BJ (cell line): ENCODE data around the gene MYH7. TPM values are rescaled to one million over a fixed set of nuclear protein-coding genes. Genes with fewer than 3 reads are reported as not detected.
"Not testable (repeated sequence)": the region's sequence is repeated elsewhere in the genome, so short reads cannot be mapped to it uniquely, and the experiment has no call there.

Experiments used
- CTCF ChIA-PET: fragments of 350-600 bp; formaldehyde crosslinking; extraction: SDS; loops from one replicate; lab custom pipeline; 2021; ENCODE audit warnings: antibody characterized with exemption, inconsistent platforms; lab: Yijun Ruan, JAX
- POLR2A ChIA-PET: fragments of 300-600 bp; sonication (Branson Sonifier 250); formaldehyde crosslinking; extraction: SDS; loops from one replicate; lab custom pipeline; 2021; ENCODE audit warnings: antibody characterized with exemption; lab: Charles Lee
- DNase-seq: peaks from one replicate; pipeline ENCODE4 v3.0.0-alpha.2; 2011; ENCODE audit warnings: low read depth
- H3K27me3 ChIP-seq: 2 replicates; pipeline ENCODE4 v1.6.0; 2011; ENCODE audit warnings: low read length; ENCODE audit not compliant: control insufficient read depth, insufficient read depth
- H3K36me3 ChIP-seq: 2 replicates; pipeline ENCODE4 v1.5.1; 2011; ENCODE audit warnings: low read length; ENCODE audit not compliant: control insufficient read depth, insufficient read depth
- H3K4me3 ChIP-seq: 2 replicates; pipeline ENCODE4 v1.5.1; 2011; ENCODE audit warnings: low read depth, mild to moderate bottlenecking, control low read depth, low read length
- polyA plus RNA-seq: library from polyadenylated mRNA; depleted of rRNA; stranded (reverse); fragments of >200 nt; gene quantifications from 2 replicates; pipeline ENCODE4 v1.2.3, GENCODE V29; 2011
- TF ChIP-seq, protein P1 (sequence below): IDR thresholded peaks from 2 replicates; pipeline ENCODE4 v1.5.1; 2011; ENCODE audit warnings: low read depth, mild to moderate bottlenecking, control low read depth, inconsistent platforms, low read length, moderate library complexity; ENCODE audit not compliant: insufficient read depth

Gene MYH7
- polyA plus RNA-seq, 1 experiment = not detected

DNA sequence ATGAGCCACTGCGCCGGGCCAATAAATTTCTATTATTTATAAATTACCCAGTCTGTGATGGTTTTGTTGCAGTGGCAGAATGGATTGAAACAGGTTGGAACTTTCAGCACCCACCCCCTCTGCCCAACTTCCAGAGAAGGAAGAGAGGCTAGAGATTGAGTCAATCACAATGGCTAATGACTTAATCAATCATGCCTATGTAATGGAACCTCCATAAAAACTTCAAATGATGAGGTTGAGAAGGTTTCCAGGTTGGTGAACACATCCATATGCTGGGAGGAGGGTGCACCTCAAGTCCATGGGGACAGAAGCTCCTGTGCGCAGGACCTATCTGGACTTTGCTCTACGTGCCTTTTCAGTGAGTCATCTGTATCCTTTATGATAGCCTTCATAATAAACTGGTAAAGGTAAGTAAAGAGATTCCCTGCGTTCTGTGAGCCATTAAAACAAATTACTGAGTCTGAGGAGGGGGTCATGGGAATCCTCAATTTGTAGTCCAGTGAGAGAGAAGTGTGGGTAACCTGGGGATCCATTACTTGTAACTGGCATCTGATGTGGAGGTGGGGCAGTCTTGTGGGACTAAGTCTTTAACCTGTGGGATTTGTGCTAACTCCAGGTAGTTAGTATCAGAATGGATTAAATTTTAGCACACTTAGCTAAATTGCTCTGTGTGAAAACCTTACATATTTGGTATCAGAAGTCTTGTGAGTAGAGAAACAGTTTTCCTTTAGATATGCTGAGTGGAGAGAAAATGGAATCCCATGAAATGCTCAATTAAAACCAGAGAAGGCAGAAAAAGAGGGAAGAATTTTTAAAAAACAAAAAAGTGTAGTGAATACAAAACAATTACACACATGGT, 22.4 kb upstream of the MYH7 start:
- ChIA-PET POLR2A (no interaction called here), CTCF (interaction anchor here (1.2 kb wide), 1 partner anchor 18 kb away, joined by 3 read pairs; no protein-coding TSS in a partner anchor)
- DNase-seq = no peak
- peaks cover 4% of the 10 kb centered on the region for H3K27me3 ChIP-seq
- H3K4me3 ChIP-seq = no peak overlapping the region
- TF ChIP-seq, protein P1, sequence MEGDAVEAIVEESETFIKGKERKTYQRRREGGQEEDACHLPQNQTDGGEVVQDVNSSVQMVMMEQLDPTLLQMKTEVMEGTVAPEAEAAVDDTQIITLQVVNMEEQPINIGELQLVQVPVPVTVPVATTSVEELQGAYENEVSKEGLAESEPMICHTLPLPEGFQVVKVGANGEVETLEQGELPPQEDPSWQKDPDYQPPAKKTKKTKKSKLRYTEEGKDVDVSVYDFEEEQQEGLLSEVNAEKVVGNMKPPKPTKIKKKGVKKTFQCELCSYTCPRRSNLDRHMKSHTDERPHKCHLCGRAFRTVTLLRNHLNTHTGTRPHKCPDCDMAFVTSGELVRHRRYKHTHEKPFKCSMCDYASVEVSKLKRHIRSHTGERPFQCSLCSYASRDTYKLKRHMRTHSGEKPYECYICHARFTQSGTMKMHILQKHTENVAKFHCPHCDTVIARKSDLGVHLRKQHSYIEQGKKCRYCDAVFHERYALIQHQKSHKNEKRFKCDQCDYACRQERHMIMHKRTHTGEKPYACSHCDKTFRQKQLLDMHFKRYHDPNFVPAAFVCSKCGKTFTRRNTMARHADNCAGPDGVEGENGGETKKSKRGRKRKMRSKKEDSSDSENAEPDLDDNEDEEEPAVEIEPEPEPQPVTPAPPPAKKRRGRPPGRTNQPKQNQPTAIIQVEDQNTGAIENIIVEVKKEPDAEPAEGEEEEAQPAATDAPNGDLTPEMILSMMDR = no peak
- no peaks in the 10 kb centered on the region for H3K36me3 ChIP-seq

DNA sequence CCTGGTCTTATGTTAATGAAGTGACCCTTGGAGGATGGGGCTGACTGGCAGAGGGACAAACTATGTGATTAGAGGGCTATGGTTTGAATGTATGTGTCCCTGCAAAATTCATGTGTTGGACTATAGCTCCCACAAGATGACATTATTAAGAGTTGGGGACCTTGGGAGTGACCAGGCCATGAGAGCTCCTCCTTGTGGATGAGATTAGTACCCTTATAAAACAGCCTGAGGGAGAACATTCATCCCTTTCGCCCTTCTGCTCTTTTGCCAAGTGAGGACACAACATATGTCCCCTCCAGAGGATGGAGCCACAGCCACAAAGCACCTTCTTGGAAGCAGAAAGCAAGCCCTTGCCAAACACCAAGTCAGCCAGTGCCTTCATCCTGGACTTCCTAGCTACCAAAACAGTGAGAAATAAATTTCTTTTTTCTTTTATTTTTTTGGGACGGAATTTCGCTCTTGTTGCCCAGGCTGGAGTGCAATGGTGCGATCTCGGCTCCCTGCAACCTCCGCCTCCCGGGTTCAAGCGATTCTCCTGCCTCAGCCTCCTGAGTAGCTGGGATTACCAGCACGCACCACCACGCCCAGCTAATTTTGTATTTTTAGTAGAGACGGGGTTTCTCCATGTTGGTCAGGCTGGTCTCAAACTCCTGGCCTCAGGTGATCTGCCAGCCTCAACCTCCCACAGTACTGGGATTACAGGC, 21.6 kb upstream of the MYH7 start:
- H3K27me3 ChIP-seq, DNase-seq, POLR2A ChIA-PET, H3K4me3 ChIP-seq, CTCF ChIA-PET, H3K36me3 ChIP-seq: not testable (repeated sequence)
- TF ChIP-seq, protein P1 = peak; percentile 19; the same call in 1 of the 2 replicates

DNA sequence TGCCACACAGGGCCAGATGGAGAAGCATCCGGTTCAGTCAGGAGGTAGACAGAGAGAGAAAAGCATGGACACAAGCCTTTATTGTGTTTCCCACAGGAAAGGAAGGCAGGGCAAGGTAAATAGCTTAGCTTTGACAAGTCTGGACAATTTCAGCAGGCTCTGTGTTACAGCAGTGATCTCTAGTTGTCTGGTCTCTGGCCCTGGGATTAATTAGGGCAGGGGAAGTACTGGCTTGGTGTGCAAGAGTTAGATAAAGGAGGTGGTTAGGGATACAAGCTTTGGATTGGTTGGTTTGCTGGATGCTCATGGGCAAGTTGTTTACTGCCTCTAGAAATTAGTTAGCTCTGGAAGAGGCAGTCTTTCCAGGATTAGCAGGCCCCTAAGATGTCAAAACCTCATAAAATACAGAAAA, 19.0 kb upstream of the MYH7 start:
- H3K36me3 ChIP-seq = no peaks in the 10 kb centered on the region
- H3K4me3 ChIP-seq = no peak overlapping the region
- POLR2A ChIA-PET = no interaction called here
- H3K27me3 ChIP-seq = peaks cover 2% of the 10 kb centered on the region; the same call in 1 of the 2 replicates
- no peak for DNase-seq
- TF ChIP-seq, protein P1 = no peak
- CTCF ChIA-PET = no interaction called here

DNA sequence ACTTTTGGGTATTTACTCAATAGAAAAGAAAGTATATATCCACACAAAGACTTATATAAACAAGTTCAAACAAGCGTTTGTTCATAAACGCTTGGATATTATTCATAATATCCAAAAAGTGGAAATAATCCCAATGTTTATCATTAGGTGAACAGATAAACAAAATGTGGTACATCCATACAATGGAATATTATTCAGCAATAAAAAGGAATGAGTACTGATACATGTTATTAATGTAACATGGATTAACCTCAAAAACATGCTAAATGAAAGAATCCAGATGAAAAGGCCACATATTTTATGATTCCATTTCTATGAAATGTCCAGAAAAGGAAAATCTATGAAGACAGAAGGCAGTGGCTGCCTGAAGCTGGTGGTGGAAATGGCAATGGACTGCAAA, 16.8 kb upstream of the MYH7 start:
- TF ChIP-seq, protein P1 = no peak
- ChIA-PET CTCF (no interaction called here), POLR2A (no interaction called here)
- DNase-seq = no peak
- no peaks in the 10 kb centered on the region for H3K36me3 ChIP-seq
- peaks cover 2% of the 10 kb centered on the region for H3K27me3 ChIP-seq
- H3K4me3 ChIP-seq = no peak overlapping the region

DNA sequence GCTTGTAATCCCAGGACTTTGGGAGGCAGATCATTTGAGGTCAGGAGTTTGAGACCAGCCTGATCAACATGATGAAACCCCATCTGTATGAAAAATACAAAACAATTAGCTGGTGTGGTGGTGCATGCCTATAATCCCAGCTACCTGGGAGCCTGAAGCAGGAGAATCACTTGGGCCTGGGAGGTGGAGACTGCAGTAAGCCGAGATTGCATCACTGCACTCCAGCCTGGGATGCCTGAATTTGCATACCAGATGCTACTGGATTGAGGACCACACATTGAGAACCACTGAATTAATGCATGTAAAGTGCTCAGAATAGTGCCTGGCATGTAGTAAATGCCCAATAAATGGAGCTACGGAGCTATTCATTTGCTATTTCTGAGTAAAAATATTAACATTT, 14.9 kb upstream of the MYH7 start:
- ChIA-PET CTCF (no interaction called here), POLR2A (no interaction called here)
- DNase-seq = no peak
- Histone ChIP-seq H3K4me3 (no peak overlapping the region), H3K27me3 (peaks cover 2% of the 10 kb centered on the region), H3K36me3 (no peaks in the 10 kb centered on the region)
- TF ChIP-seq, protein P1 = no peak
